GM18507 (cell line): ENCODE measurements around the gene ERP29.
"Not testable (repeated sequence)": the region's sequence is repeated elsewhere in the genome, so short reads cannot be mapped to it uniquely, and the experiment has no call there.

Source experiments
- DNase-seq: peaks from one replicate; pipeline ENCODE4 v3.0.0; 2011; ENCODE audit warnings: low read depth; ENCODE audit not compliant: insufficient read length; ENCODE audit errors: extremely low spot score
- FAIRE-seq: peaks from 2 replicates; lab custom pipeline; 2011; peaks lifted over from hg19 to GRCh38; lab: Jason Lieb, UNC

Gene ERP29

DNA sequence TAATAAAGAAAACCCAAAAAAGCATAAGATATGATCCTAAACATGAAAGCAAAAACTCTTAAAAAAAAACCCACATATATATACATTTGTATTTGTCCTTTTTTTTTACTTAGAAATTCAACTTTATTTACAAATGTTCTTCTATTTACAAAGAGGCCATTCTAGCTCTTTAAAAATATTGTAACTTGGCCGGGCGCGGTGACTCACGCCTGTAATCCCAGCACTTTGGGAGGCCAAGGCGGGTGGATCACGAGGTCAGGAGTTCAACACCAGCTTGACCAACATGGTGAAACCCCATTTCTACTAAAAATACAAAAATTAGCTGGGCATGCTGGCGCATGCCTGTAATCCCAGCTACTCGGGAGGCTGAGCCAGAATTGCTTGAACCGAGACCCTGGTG, 14.1 kb upstream of the ERP29 start:
- FAIRE-seq: not testable (repeated sequence)

DNA sequence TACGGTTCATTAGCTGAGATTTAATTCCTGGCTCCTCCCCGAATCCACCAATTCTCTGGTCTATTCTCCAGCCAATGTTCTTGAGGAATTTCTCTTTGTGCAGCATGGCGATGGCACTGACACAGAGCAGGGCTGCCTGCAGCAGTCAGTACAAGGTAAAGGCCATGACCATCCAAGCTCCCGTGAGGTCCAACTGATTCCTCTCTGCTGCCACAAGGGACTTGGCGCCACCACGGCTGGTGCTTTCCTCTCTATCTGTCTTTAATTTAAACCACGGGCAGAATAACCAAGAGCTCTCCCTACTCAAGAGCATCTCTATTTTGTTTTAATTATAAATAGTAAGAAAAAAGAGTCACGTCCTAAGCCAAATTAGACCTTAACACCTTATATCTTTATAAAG, 12.4 kb upstream of the ERP29 start:
- DNase-seq (no peak), FAIRE-seq (no peak)

More for the DNA sequence above, 14.1 kb upstream of the ERP29 start:
- DNase-seq: not testable (repeated sequence)

DNA sequence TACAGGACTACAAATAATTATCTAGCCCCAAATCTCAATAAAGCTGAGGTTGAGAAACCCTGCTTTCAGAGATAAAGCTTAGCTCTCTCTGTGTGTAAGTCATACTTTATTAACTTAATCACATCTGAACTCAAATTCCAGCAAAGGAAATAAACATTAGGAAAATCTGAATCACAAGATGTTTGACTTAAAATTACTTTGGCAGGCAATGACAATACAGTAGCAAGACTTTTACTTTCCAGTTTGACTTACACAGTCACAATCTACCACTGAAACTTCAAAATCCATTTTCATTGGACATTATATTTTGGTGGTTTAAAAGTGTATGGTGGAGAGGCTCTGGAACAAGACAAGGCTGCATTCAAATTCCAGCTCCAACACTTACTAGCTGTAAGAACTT, 11.7 kb upstream of the ERP29 start:
- FAIRE-seq (no peak), DNase-seq (no peak)

DNA sequence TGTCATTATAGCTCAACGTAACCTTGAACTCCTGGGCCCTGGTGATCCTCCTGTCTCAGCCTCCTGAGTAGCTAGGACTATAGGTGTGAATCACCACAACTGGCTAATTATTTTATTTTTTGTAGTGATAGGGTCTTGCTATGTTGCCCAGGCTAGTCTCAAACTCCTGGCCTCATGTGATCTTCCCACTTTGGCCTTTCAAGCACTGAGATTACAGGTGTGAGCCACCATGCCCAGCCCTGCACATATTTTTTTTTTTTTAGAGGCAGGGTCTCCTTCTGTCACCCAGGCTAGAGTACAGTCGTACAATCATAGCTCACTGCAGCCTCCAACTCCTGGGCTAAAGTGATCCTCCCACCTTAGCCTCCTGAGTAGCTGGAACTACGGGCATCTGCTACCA, 9.2 kb upstream of the ERP29 start:
- no peak for FAIRE-seq
- no peak for DNase-seq

DNA sequence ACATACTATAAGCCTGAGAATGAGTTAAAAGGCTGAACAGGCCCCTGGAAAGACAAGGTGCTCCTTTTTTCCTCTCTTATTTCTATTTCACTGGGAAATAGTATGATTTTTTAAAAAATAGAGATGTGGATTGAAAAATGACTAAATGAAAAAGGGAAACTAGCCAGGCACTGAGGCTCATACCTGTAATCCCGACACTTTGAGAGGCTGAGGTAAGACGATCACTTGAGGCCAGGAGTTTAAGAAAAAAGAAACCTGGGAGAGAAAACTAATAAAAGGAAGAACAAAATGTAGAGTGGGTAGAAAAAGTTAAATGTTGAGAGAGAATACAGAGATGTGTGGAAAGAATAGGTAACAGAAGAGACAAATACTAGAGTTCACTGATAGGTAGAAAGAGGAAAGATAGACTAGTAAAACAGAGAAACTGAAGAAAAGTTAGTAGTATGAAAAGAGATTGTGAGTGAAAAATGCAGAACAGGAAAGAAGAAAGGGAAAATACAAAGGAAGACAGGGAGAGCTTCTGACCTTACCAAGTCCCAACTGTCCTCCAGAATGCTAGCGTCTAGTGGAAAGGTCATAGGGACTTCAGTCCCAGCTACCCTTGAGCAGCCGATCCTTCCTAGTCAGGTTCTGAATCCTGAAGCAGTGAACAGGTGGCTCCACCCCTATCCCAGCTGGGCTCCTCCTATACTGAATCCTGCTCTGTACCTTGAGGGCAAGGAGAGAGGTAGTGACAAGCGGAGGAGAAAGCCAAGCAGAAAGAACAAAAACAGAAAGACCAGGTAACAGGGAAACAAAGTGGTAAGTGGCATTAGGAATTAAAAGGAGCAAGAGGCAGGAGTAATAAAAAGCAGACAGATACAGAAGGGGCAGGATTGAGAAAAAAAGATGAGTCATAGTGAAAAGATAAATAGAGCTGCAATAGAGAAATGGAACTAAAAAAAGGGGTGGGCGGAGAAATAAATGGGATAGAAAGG, 7.5 kb upstream of the ERP29 start:
- DNase-seq (no peak), FAIRE-seq (no peak)

DNA sequence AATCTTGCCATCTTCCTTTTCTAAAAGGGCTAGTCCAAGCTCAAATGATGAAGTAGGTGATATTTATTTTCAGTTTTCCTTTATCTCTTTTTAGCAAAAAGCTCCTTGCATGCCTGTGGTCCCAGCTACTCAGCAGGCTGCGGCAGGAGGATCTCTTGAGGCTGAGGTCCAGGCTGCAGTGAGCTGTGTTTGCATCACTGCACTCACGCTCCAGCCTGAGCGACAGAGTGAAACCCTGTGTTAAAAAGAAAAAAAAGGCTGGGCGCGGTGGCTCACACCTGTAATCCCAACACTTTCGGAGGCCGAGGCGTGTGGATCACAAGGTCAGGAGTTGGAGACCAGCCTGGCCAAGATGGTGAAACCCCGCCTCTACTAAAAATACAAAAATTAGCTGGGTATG, 5.3 kb upstream of the ERP29 start:
- FAIRE-seq (no peak), DNase-seq (no peak)

DNA sequence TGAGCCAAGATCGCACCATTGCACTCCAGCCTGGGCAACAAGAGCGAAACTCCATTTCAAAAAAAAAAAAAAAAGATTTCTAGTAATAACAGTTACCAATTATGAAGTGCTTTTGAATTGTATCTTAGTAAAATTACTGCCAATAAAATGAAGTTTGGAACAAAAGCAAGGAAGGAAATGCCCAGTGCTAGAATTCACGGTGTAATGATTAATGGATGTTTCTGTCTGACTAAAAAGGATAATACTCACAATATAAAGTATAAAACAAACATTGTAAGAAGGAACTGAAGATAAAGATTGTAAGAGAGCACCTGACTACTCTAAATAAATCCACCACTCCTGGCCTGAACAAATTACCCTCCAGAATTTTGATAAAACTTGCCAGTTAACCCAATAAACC, 4.3 kb upstream of the ERP29 start:
- DNase-seq (no peak), FAIRE-seq (no peak)

DNA sequence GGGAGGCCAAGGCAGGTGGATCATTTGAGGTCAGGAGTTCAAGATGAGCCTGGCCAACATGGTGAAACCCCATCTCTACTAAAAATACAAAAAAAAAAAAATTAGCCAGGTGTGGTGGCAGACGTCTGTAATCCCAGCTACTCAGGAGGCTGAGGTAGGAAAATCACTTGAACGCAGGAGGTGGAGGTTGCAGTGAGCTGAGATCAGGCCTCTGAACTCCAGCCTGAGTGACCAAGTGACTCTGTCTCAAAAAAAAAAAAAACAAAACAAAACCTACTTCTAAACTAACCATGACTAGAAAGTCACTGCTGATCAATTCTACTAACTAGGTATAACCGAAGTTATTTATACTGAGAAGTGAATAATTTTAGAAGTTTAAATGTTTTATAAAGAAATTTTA, 3.6 kb upstream of the ERP29 start:
- not testable (repeated sequence) for FAIRE-seq, DNase-seq

DNA sequence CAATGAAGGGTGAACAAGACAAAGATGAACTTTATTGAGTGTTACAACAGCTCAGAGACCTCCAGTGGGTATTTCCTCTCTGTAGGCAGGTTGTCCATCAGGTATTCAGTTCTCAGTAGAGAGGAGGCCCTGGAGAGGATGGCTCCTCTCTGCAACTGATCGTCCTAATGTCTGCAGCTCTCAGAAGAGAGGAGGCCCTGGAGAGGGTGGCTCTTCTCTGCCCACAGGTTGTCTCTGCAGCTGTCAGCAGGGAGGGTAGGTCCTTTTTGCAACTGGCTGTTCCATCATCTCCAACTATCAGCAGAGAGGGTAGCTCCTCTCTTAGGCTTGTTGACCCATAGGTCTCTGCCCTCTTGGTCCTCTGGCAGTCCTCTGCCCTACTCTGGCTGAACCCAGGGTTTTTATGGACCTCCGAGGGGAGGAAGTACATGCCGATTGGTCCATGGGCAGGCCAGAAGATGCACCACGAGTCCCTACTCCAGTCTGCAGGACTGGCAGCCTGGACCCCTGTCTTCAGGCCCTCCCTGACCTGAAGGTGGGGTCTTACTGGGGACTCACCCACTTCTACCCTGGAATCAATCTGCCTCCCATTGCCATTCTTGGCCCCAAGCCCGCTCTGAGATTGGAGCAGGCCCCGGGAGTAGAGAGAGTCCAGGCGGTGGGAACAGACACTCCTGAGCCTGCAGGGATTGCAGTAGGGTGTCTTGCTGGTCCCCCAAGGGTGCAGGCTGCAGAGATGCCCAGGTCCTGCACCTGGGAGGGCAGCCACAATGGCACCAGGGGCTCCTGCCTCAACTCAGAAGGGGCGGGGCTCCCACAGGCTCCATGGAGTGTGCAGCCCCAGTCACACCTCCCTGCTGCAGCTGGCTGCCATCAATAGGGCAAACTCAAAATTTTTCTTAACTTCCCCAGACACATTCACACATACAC, 2.5 kb upstream of the ERP29 start:
- DNase-seq: no peak

DNA sequence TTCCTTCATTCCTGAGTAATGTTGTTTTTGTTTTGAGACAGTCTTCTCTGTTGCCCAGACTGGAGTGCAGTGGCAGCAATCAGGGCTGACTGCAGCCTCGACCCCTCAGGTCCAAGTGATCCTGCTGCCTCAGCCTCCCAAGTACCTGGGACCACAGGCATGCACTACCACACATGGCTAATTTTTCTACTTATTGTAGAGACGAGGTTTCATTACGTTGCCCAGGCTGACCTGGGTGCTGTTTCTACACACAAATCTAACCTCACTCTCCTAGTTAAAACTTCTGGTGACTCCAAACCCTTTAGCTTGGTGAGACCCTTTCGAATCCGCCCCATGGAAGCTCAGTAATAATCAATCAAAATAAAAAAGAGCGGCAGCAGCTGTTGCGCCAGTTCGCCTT, 1.5 kb upstream of the ERP29 start:
- FAIRE-seq (no peak), DNase-seq (no peak)

More for the DNA sequence above, 2.5 kb upstream of the ERP29 start:
- no peak for FAIRE-seq

DNA sequence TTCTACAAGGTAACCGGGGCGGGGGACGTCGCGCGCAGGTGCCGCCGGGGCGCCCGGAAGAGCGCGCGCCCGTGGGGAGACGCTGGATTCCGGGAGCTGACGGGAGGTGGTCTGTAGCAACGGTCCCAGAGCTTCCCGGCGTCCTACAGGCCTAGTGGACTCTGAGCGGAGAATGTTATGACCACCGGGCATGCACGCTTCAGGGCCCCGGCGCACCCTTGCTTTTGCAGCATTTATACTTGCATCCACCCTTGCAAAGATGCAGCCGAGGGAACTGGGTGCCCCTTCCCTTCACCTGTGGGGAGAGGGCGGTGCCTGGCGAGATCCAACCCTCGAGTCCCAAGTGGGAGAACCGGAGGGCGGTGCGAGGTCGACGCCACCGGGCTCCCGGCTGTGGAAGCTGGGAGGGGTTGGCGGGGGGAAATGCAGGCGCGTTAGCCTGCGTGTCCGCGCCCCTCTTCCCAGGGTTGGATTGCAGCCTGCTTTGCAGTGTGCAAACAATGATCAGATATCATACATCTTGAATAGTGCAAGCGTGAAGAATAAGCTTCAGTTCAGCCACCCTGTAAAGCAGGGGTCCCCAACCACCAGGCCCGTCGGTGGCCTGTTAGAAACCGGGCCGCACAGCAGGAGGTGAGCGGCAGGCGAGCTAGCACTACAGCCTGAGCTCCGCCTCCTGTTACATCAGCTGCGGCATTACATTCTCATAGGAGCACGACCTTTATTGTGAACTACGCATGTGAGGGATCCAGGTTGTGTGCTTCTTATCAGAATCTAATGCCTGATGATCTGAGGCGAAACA, 576 bp downstream of the ERP29 start:
- no peak for DNase-seq

DNA sequence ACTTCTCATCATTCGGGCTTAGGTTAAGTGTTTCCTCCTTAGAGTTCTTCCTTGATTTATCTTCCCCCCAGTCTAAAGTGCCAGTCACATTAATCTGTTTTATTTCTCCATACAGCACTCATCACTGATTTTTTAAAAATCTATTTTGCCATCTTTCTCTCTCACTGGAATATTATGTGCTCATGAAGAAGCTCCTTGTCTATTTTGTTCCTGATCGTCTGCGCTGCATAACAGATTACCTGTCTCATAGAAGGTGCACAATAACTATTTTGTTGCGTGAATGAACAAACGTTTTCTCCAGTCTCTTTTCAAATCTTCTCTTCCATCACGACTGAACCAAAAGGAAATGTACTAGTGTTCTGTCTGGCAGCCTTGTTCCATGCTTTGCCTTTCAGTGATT, 2.7 kb downstream of the ERP29 start:
- FAIRE-seq: no peak
- no peak for DNase-seq

More for the DNA sequence above, 576 bp downstream of the ERP29 start:
- no peak for FAIRE-seq

DNA sequence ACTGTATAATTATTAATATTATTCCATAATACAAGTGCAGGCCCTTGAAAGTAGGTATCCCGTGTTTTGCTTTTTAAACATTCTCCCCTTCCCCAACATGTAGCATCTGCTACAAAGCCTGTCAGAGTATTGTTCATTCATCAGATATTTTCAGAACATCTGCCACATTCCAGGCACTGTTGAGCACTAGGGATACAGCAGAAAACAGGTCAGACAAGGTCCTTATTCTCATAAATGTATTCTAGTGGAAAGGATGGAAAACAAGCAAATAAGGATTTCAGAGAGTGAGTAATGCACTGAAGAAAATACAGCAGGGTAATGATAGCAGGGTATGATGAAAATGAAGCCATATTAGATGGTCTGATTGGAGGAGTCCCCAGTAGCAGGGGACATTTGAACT, 3.8 kb downstream of the ERP29 start:
- FAIRE-seq: no peak
- DNase-seq: no peak

DNA sequence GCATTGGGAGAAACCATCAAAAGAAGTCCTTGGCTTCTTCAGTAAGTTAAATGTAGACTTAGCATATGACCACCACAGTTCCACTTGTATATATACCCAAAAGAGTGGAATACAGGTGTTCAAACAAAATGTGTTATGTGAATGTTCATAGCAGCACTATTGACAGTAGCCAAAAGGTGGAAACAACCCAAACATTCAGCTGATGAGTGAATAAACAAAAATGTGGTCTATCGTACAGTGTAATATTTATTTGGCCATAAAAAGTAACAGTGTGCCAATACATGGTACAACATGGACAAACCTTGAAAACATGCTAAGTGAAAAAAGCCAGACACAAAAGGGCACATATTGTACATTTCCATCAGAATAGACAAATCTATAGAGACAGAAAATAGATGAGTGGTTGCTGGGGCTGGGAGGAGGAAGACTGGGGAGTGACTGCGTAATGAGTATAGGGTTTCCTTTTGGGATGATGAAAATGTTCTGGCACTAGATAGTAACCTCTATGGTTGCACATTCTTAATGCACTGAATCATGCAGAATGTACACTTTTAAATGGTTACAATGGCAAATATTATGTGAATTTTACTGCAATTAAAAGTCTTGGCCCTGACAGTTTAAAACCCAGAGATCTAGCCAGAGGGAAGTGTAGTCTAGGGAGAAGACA, 5.5 kb downstream of the ERP29 start:
- DNase-seq (no peak), FAIRE-seq (no peak)

DNA sequence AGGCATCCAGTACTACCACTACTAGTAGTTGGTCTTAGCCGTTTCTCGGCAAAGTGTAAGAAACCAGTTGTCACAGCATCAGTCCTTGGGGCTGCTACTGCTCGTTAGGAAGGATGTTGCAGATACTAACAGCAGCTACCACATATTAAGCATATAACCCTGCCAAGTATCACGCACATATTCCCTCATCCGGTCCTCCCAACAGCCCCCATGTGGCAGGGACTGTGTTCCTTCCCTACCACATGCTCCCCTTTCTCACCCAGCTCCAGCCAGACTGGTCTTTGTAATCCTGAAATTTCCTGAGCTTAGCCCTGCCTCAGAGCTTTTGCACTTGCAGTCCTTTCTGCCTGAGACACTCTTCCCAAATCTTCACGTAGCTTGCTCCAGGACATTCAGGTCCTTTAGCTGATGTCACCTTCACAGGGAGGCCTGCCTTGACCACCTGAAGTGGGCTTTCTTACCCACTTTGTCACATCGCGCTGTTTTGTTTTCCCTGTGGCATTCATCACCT, 7.8 kb downstream of the ERP29 start:
- DNase-seq (no peak), FAIRE-seq (no peak)

DNA sequence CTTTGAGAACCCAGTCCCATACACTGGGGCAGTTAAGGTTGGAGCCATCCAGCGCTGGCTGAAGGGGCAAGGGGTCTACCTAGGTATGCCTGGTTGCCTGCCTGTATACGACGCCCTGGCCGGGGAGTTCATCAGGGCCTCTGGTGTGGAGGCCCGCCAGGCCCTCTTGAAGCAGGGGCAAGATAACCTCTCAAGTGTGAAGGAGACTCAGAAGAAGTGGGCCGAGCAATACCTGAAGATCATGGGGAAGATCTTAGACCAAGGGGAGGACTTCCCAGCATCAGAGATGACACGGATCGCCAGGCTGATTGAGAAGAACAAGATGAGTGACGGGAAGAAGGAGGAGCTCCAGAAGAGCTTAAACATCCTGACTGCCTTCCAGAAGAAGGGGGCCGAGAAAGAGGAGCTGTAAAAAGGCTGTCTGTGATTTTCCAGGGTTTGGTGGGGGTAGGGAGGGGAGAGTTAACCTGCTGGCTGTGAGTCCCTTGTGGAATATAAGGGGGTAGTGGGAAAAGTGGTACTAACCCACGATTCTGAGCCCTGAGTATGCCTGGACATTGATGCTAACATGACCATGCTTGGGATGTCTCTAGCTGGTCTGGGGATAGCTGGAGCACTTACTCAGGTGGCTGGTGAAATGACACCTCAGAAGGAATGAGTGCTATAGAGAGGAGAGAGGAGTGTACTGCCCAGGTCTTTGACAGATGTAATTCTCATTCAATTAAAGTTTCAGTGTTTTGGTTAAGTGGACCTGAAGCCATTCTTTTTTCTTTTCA, 9.2 kb downstream of the ERP29 start:
- DNase-seq: no peak
- no peak for FAIRE-seq

DNA sequence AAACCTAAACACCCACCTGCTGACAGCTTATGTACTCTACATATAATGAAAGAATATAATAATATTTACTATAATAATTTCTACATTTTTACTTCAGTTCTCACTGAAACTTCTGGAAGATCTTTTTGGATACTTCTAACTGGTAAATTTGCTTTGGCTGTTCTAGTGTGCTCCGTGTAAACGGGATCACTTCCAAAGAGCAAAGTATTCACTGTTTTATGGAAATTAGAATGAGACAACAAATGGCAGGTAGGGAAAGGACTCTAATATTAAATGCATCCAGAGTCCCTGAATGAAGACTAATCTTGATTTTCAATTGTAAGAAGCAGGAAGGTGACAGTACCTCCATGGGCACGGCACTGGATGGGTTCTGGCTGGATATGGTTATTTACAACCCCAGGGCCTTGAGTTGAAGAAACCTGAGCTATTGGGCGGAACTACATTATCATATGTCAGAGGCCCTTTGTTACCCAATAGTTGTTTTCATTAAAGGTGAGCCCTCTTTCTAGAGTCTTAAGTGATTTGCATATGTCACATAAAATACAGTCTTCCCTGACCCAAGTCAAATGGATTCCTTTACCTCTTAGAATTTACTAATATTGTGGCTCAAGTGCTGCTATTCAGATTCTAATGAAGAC, 10.7 kb downstream of the ERP29 start:
- no peak for FAIRE-seq

More for the DNA sequence above, 10.7 kb downstream of the ERP29 start:
- no peak for DNase-seq
